ENCODE measurements around the gene CC2D2B. TPM values are rescaled to one million over a fixed set of nuclear protein-coding genes. Genes with fewer than 3 reads are reported as not detected.
"Not testable (repeated sequence)": the region's sequence is repeated elsewhere in the genome, so short reads cannot be mapped to it uniquely, and the experiment has no call there.

The CC2D2B gene
- total RNA-seq, 1 donor from 2014 or later, result not detected

- no peaks in the 10 kb centered on the region for H3K4me1 Mint-ChIP-seq (ENCODE audit: low read depth, unreplicated experiment)
- no peak overlapping the region for H3K27ac Mint-ChIP-seq (ENCODE audit: unreplicated experiment)
- no peaks in the 10 kb centered on the region for H3K27me3 Mint-ChIP-seq (ENCODE audit: unreplicated experiment)
- H3K9me3 Mint-ChIP-seq (ENCODE audit: unreplicated experiment), result no peaks in the 10 kb centered on the region
- H3K36me3 Mint-ChIP-seq (ENCODE audit: unreplicated experiment), result peaks cover 17% of the 10 kb centered on the region
- TF ChIP-seq, protein P1, sequence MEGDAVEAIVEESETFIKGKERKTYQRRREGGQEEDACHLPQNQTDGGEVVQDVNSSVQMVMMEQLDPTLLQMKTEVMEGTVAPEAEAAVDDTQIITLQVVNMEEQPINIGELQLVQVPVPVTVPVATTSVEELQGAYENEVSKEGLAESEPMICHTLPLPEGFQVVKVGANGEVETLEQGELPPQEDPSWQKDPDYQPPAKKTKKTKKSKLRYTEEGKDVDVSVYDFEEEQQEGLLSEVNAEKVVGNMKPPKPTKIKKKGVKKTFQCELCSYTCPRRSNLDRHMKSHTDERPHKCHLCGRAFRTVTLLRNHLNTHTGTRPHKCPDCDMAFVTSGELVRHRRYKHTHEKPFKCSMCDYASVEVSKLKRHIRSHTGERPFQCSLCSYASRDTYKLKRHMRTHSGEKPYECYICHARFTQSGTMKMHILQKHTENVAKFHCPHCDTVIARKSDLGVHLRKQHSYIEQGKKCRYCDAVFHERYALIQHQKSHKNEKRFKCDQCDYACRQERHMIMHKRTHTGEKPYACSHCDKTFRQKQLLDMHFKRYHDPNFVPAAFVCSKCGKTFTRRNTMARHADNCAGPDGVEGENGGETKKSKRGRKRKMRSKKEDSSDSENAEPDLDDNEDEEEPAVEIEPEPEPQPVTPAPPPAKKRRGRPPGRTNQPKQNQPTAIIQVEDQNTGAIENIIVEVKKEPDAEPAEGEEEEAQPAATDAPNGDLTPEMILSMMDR (IDR thresholded peaks at IDR 0.05; ENCODE audit: partially characterized antibody, unreplicated experiment), result no peak
- no peak overlapping the region for H3K4me3 Mint-ChIP-seq (ENCODE audit: unreplicated experiment)
- DNase-seq, result no peak
Measured at GRCh38 chr10:95877881-95878280, 29.9 kb upstream of the CC2D2B start.

GRCh38 chr10:95880704-95881103, 27.1 kb upstream of the CC2D2B start:
- no peak overlapping the region for H3K27ac Mint-ChIP-seq (ENCODE audit: unreplicated experiment)
- H3K36me3 Mint-ChIP-seq (ENCODE audit: unreplicated experiment), result no peaks in the 10 kb centered on the region
- no peaks in the 10 kb centered on the region for H3K27me3 Mint-ChIP-seq (ENCODE audit: unreplicated experiment)
- no peaks in the 10 kb centered on the region for H3K4me1 Mint-ChIP-seq (ENCODE audit: low read depth, unreplicated experiment)
- H3K4me3 Mint-ChIP-seq (ENCODE audit: unreplicated experiment), result no peak overlapping the region
- no peaks in the 10 kb centered on the region for H3K9me3 Mint-ChIP-seq (ENCODE audit: unreplicated experiment)
- TF ChIP-seq, protein P1 (IDR thresholded peaks at IDR 0.05; ENCODE audit: partially characterized antibody, unreplicated experiment), result no peak
- DNase-seq, result no peak

GRCh38 chr10:95881316-95881715, 26.5 kb upstream of the CC2D2B start:
- H3K4me1 Mint-ChIP-seq (ENCODE audit: low read depth, unreplicated experiment), result no peaks in the 10 kb centered on the region
- H3K4me3 Mint-ChIP-seq (ENCODE audit: unreplicated experiment), result no peak overlapping the region
- no peak overlapping the region for H3K27ac Mint-ChIP-seq (ENCODE audit: unreplicated experiment)
- no peaks in the 10 kb centered on the region for H3K27me3 Mint-ChIP-seq (ENCODE audit: unreplicated experiment)
- no peak for DNase-seq
- H3K9me3 Mint-ChIP-seq (ENCODE audit: unreplicated experiment), result no peaks in the 10 kb centered on the region
- TF ChIP-seq, protein P1 (IDR thresholded peaks at IDR 0.05; ENCODE audit: partially characterized antibody, unreplicated experiment), result no peak
- H3K36me3 Mint-ChIP-seq (ENCODE audit: unreplicated experiment), result no peaks in the 10 kb centered on the region

- no peak for DNase-seq
- Mint-ChIP-seq H3K27ac (ENCODE audit: unreplicated experiment) (no peak overlapping the region), H3K36me3 (ENCODE audit: unreplicated experiment) (no peaks in the 10 kb centered on the region), H3K9me3 (ENCODE audit: unreplicated experiment) (no peaks in the 10 kb centered on the region), H3K4me1 (ENCODE audit: low read depth, unreplicated experiment) (no peaks in the 10 kb centered on the region), H3K4me3 (ENCODE audit: unreplicated experiment) (no peak overlapping the region), H3K27me3 (ENCODE audit: unreplicated experiment) (no peaks in the 10 kb centered on the region)
- TF ChIP-seq, protein P1 (IDR thresholded peaks at IDR 0.05; ENCODE audit: partially characterized antibody, unreplicated experiment), result no peak
Measured at GRCh38 chr10:95889830-95890229, 17.9 kb upstream of the CC2D2B start.

DNA sequence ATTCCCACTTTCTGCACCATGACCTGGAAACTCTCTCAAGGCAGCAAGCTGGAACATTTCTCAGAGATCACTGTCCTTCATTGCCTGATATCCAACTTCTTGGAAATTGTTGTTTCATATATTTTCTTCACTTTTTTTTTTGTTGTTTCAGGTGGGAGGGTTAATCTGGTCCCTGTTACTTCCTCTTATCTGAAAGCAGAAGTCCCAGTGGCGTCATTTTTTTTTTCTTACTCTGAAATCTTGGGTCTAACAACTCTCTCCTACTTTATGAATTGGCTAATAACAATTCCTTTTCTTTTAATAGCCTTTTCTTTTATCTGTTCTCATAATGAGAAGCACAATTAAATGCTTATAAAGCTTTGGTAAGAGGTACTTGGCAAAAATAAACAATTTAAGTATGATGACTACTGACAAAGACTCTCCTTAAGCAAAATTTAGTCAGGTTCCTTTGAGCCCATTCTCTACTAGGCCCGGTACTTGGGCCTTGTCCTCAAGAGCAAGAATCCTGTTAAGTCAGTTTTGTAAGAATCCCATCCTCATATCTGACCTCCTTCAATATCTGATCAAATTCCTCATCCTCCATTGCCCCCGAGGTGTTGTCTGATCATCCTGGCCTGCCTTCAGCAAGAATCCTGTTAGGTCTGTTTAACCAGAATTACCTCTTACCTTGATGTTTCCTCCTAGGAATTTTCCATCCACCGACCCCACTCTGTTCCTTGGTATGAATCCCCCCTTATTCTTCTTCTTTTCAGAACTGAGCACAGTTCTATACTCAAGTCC, 11.5 kb upstream of the CC2D2B start:
- no peaks in the 10 kb centered on the region for H3K9me3 Mint-ChIP-seq (ENCODE audit: unreplicated experiment)
- no peaks in the 10 kb centered on the region for H3K36me3 Mint-ChIP-seq (ENCODE audit: unreplicated experiment)
- TF ChIP-seq, protein P1 (IDR thresholded peaks at IDR 0.05; ENCODE audit: partially characterized antibody, unreplicated experiment), result no peak
- H3K27me3 Mint-ChIP-seq (ENCODE audit: unreplicated experiment), result no peaks in the 10 kb centered on the region
- no peak overlapping the region for H3K4me3 Mint-ChIP-seq (ENCODE audit: unreplicated experiment)
- no peak overlapping the region for H3K27ac Mint-ChIP-seq (ENCODE audit: unreplicated experiment)
- no peaks in the 10 kb centered on the region for H3K4me1 Mint-ChIP-seq (ENCODE audit: low read depth, unreplicated experiment)
- no peak for DNase-seq

- H3K36me3 Mint-ChIP-seq (ENCODE audit: unreplicated experiment); DNase-seq; H3K27ac Mint-ChIP-seq (ENCODE audit: unreplicated experiment); H3K9me3 Mint-ChIP-seq (ENCODE audit: unreplicated experiment); H3K4me3 Mint-ChIP-seq (ENCODE audit: unreplicated experiment); H3K27me3 Mint-ChIP-seq (ENCODE audit: unreplicated experiment); H3K4me1 Mint-ChIP-seq (ENCODE audit: low read depth, unreplicated experiment): not testable (repeated sequence)
Measured at GRCh38 chr10:95905897-95906580, 1.7 kb upstream of the CC2D2B start.
